Fibroblast of the aortic adventitia (primary cell): ENCODE results near the gene ZNF574. TPM values are rescaled to one million over a fixed set of nuclear protein-coding genes. Genes with fewer than 3 reads are reported as not detected.

ENCODE experiments used
- DNase-seq: peaks from one replicate; pipeline ENCODE4 v3.0.0-alpha.2; 2010; ENCODE audit warnings: low read depth
- H3K4me3 ChIP-seq: 2 replicates; pipeline ENCODE4 v1.5.1; 2011; ENCODE audit warnings: low read depth, mild to moderate bottlenecking, control low read depth, low read length, moderate library complexity
- total RNA-seq: library from RNA; depleted of rRNA; stranded (reverse); fragments of >200 nt; gene quantifications from 2 replicates; pipeline ENCODE4 v1.2.3, GENCODE V29; 2012; ENCODE audit warnings: low replicate concordance
- TF ChIP-seq, protein P1 (sequence below): IDR thresholded peaks from 2 replicates; pipeline ENCODE4 v1.5.1; 2011; ENCODE audit warnings: mild to moderate bottlenecking, low read length, control low read depth, inconsistent platforms; ENCODE audit not compliant: insufficient read depth

ZNF574 gene, protein sequence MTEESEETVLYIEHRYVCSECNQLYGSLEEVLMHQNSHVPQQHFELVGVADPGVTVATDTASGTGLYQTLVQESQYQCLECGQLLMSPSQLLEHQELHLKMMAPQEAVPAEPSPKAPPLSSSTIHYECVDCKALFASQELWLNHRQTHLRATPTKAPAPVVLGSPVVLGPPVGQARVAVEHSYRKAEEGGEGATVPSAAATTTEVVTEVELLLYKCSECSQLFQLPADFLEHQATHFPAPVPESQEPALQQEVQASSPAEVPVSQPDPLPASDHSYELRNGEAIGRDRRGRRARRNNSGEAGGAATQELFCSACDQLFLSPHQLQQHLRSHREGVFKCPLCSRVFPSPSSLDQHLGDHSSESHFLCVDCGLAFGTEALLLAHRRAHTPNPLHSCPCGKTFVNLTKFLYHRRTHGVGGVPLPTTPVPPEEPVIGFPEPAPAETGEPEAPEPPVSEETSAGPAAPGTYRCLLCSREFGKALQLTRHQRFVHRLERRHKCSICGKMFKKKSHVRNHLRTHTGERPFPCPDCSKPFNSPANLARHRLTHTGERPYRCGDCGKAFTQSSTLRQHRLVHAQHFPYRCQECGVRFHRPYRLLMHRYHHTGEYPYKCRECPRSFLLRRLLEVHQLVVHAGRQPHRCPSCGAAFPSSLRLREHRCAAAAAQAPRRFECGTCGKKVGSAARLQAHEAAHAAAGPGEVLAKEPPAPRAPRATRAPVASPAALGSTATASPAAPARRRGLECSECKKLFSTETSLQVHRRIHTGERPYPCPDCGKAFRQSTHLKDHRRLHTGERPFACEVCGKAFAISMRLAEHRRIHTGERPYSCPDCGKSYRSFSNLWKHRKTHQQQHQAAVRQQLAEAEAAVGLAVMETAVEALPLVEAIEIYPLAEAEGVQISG
- 4.7 and 17.2 TPM in 2 replicates for total RNA-seq

DNA sequence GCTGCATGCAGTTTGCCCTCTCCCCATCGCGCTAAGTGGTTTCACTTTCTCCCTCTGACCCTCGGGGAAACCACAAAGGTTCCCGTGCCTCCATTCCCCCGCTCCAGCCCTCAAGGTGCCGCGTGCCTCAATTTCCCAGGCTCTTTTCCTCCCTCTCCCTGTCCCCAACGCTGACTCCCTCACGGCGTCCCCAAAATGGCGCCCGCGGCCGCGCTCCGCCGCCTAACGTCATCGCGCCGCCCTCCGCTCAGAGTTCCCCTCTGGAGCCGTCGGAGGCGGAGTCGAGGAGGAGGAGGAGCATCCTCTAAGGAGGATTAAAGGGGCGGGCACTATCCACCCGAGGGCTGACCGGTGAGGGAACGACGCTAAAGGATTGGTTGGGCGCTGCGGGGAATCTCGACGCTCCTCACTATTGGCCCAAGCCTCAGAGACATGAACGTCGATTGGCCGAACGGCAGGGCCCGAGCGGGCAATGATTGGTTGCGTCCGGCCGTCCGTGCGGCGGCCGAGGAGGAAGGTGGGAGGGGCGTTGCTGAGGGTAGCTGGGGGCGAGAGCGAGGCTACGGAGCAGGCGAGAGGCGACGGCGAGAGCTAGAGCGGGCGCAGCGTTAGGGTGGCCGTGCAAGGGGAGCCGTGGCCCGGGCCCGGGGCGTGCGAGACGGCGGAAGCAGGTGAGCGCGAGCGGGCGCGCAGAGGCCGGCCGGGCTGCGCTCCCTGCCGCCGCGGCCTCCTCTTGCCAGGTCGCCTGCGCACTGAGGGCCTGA is at the start of gene ZNF574:
ZNF574 (plus strand) TSS at position 551 of the 764 bp plus-strand sequence. CDS start 2,441 bp downstream, outside the sequence.
- TF ChIP-seq, protein P1, sequence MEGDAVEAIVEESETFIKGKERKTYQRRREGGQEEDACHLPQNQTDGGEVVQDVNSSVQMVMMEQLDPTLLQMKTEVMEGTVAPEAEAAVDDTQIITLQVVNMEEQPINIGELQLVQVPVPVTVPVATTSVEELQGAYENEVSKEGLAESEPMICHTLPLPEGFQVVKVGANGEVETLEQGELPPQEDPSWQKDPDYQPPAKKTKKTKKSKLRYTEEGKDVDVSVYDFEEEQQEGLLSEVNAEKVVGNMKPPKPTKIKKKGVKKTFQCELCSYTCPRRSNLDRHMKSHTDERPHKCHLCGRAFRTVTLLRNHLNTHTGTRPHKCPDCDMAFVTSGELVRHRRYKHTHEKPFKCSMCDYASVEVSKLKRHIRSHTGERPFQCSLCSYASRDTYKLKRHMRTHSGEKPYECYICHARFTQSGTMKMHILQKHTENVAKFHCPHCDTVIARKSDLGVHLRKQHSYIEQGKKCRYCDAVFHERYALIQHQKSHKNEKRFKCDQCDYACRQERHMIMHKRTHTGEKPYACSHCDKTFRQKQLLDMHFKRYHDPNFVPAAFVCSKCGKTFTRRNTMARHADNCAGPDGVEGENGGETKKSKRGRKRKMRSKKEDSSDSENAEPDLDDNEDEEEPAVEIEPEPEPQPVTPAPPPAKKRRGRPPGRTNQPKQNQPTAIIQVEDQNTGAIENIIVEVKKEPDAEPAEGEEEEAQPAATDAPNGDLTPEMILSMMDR, result no peak
- DNase-seq, result peak; percentile 99
- peak within 1 kb of the TSS; percentile 93 for H3K4me3 ChIP-seq

DNA sequence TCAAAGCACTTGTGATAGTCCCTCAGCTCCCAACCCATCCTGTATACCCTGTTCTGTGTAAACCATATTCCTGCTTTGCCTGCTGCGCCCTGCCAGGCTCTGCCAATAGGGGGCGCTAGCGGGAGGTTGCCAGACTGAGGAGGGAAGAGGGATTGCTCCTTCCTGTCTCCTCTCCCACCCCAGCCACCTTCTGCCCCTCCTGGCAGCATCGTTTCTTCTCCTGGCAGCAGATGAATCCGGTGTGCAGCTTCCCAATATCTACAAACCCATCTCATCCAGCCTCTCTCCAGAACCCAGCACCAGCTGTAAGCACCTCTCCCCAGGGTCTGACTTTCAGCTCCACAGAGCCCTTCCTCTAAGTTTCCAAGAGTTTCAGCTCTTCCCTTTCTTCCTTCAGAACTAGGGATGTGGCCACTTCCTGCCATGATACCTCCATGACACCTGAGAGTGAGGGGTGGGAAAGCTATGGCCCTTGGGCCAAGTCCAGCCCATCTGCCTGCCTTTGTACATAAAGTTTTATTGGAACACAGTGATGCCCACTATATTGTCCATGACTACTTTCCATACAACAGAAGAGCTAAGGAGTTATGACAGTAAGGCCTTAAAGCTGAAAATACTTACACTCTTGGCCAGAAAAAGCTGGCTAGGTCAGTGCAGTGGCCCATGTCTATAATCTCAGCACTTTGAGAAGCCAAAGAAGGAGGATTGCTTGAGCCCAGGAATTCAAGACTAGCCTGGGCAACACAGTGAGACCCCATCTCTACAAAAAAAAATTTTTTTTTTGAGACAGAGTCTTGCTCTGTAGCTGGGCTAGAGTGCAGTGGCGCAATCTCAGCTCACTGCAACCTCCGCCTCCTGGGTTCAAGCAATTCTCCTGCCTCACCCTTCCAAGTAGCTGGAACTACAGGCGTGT is 47.4 kb upstream of the ZNF574 start:
- TF ChIP-seq, protein P1, result peak; percentile 62
- no peak overlapping the region for H3K4me3 ChIP-seq
- no peak for DNase-seq

DNA sequence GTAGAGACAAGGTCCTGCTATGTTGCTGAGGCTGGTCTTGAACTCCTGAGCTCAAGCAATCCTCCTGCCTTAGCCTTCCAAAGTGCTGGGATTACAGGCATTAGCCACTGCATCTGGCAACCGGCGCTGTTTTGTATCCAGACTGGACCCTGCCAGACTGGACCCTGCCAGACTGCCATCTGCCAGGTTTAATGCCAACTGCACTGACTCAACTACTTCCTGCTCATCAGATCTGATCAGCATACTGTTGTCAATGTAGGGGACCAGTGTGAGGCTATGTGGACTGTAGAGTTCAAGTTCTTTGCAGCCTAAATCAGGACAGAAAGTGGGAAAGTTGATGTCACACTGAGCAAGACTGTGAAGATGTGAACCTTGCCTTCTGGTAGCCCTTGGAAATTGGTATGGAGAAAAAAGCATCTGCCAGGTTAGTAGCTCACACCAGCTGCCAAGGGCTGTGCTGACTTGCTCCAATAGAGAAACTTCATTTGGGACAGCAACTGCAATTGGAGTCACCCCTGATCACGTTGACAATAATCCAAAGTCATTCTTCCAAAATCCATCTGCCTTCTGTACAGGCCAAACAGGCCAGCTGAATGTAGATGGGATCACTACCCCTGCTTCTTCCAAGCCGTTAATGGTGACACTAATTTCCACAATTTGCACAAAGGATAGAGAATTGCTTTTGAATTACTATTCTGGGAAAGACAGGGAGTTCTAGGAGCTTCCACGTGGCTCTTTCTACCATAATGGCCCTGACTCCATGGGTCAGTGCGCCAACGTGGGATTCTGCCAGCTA is 45.1 kb upstream of the ZNF574 start:
- no peak overlapping the region for H3K4me3 ChIP-seq
- no peak for DNase-seq
- TF ChIP-seq, protein P1, result no peak

DNA sequence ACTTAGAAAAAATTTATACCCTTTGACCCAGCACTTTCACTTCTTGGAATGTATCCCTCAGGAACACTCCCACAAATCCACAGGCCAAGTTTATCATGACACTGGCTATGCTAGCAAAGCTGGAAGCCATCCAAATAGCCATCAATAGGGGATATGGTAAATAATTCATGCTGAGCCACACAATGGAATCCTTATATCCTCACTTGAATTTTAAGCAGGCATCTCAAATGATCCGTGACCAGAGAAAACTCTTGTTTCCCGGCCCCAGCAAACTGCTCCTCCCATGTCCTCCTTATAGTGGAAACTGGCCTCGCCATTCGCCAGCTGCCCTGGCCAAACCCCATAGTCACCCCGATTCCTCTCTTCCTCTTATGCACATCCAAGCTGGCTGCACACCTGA is 43.5 kb upstream of the ZNF574 start:
- TF ChIP-seq, protein P1, result no peak
- DNase-seq, result peak; percentile 5
- no peak overlapping the region for H3K4me3 ChIP-seq

DNA sequence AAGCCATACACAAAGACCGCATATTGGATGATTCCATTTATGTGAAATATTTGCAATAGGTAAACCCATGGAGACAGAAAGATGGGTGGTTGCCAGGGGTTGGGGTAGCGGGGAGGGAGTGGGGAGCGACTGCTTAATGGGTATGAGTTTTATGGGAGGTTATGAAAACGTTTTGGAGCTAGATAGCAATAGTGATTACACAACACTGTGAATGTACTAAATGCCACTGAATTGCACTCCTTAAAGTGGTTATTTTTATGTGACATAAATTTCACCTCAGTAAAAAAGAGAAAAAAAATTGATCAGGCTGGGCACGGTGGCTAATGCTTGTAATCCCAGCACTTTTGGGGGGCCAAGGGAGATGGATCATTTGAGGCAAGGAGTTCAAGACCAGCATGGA is 42.6 kb upstream of the ZNF574 start:
- TF ChIP-seq, protein P1, result no peak
- no peak for DNase-seq
- no peak overlapping the region for H3K4me3 ChIP-seq
